ENCODE results near the gene TMEM192.
"Not testable (repeated sequence)": the region's sequence is repeated elsewhere in the genome, so short reads cannot be mapped to it uniquely, and the experiment has no call there.

TMEM192 gene

GRCh38 chr4:165112368-165113121, at the start of gene TMEM192:
Gene TMEM192, minus strand, starts transcription at chr4:165112860. Its CDS starts 87 bp downstream, at chr4:165112773.
- peak; percentile 59 for DNase-seq

GRCh38 chr4:165158762-165159161, 46.1 kb upstream of the TMEM192 start:
- DNase-seq: no peak

GRCh38 chr4:165156906-165157305, 44.2 kb upstream of the TMEM192 start:
- no peak for DNase-seq

- no peak for DNase-seq
Observed at GRCh38 chr4:165154482-165154881, 41.8 kb upstream of the TMEM192 start.

GRCh38 chr4:165152527-165152926, 39.9 kb upstream of the TMEM192 start:
- no peak for DNase-seq

- DNase-seq: no peak
Observed at GRCh38 chr4:165151734-165152133, 39.1 kb upstream of the TMEM192 start.

GRCh38 chr4:165150545-165150944, 37.9 kb upstream of the TMEM192 start:
- no peak for DNase-seq

GRCh38 chr4:165138843-165139242, 26.2 kb upstream of the TMEM192 start:
- no peak for DNase-seq

- DNase-seq: no peak
Observed at GRCh38 chr4:165137205-165137604, 24.5 kb upstream of the TMEM192 start.

GRCh38 chr4:165136529-165136928, 23.9 kb upstream of the TMEM192 start:
- no peak for DNase-seq

- no peak for DNase-seq
Observed at GRCh38 chr4:165133150-165133549, 20.5 kb upstream of the TMEM192 start.

GRCh38 chr4:165131247-165131832, 18.7 kb upstream of the TMEM192 start:
- no peak for DNase-seq

GRCh38 chr4:165129924-165130323, 17.3 kb upstream of the TMEM192 start:
- DNase-seq: no peak

- not testable (repeated sequence) for DNase-seq
Observed at GRCh38 chr4:165125869-165126499, 13.3 kb upstream of the TMEM192 start.

GRCh38 chr4:165124488-165124887, 11.8 kb upstream of the TMEM192 start:
- DNase-seq: no peak

- DNase-seq: no peak
Observed at GRCh38 chr4:165118256-165118909, 5.7 kb upstream of the TMEM192 start.

- DNase-seq: no peak
Observed at GRCh38 chr4:165115301-165115700, 2.6 kb upstream of the TMEM192 start.

GRCh38 chr4:165111906-165112367, 723 bp downstream of the TMEM192 start:
- DNase-seq: no peak

- no peak for DNase-seq
Observed at GRCh38 chr4:165106518-165106917, 6.1 kb downstream of the TMEM192 start.

GRCh38 chr4:165101641-165102040, 11.0 kb downstream of the TMEM192 start:
- no peak for DNase-seq

- no peak for DNase-seq
Observed at GRCh38 chr4:165096776-165097175, 15.9 kb downstream of the TMEM192 start.

- no peak for DNase-seq
Observed at GRCh38 chr4:165095291-165095690, 17.4 kb downstream of the TMEM192 start.

- no peak for DNase-seq
Observed at GRCh38 chr4:165094873-165095272, 17.8 kb downstream of the TMEM192 start.
